ENCODE results near the gene TMEFF2.

The TMEFF2 gene

DNA sequence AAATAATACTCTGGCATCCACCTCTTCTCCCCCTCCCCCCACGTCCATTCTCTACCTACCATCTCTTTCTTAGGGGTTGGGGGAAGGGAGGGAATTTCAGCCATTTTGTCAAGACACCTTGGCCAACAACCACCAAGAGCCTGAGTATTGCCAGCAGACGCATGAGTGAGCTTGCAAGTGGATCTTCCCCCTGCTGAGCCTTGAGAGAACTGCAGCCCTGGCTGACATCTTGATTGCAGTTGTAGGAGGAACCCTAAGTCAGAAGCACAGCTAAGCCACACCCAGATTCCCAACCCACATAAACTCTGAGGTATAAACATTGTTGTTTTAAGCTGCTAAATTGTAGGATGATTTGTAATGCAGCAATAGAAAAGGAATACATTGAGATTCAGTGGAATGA, 165.6 kb downstream of the TMEFF2 start:
- Mint-ChIP-seq H3K36me3 (ENCODE audit: insufficient read depth) (peaks cover 3% of the 10 kb centered on the region), H3K27ac (no peak overlapping the region), H3K4me1 (ENCODE audit: low read depth in 2 of 2) (peaks cover 0 to 2% of the 10 kb centered on the region in 2 donors), H3K4me3 (no peak overlapping the region), H3K9me3 (no peaks in the 10 kb centered on the region), H3K27me3 (peaks cover 24 to 27% of the 10 kb centered on the region in 2 donors)
- DNase-seq: no peak
- ATAC-seq (replicated peaks): no peak

DNA sequence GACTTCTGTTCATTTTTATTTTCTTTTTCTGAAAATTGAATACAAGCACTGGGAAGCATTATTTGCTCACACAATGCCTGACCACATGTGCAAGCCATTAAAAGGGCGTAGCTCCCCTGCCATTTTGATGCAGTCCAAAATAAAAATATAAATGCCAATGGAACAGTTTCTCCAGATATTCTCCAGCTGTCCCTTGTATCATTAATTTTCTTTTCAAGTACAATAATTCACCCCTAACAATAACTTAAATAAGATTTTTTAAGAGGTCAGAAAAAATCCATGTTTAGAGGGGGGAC, 168.0 kb downstream of the TMEFF2 start:
- DNase-seq: no peak
- peaks cover 24 to 27% of the 10 kb centered on the region in 2 donors for H3K27me3 Mint-ChIP-seq
- H3K4me1 Mint-ChIP-seq (ENCODE audit: low read depth in 2 of 2): peaks cover 0 to 2% of the 10 kb centered on the region in 2 donors
- no peak for ATAC-seq (replicated peaks)
- peaks cover 5% of the 10 kb centered on the region for H3K36me3 Mint-ChIP-seq (ENCODE audit: insufficient read depth)
- H3K4me3 Mint-ChIP-seq: no peak overlapping the region
- H3K27ac Mint-ChIP-seq: no peak overlapping the region
- no peaks in the 10 kb centered on the region for H3K9me3 Mint-ChIP-seq

DNA sequence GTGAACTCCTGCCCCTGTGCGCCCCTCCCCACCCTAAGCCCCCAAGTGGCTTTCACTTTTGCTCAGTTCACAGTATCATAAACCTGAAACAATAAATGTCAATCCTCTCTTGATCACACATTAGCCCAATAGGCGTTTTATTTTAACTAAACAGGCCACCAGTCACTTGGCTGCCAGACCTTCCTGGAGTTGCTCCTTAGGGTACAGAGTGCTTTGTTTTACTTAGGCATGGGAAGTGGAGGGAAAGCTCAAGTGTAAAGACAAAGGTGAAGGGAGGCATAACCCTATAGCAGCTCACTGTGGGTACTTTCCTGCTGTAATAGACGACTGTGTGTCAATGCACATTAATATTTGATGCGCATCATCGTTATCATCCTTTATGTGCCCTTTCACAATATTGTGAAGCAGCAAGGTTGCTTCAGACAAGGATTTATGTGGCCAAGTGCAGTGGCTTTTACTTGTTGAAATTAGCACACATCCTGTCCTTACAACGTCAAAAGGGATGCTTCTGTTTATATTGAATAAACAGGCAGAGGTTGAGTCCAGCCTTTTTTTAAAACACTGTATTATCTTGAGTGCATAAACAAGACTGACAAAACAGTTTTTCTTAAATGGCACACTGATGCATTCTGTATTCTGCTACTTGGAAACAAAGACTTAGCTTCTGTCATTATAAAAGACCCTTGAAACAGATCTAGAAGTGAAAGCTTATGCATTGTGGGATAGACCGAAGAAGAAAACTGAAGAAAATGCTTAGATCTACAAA, 168.5 kb downstream of the TMEFF2 start:
- H3K36me3 Mint-ChIP-seq (ENCODE audit: insufficient read depth): peaks cover 5% of the 10 kb centered on the region
- DNase-seq (no peak), ATAC-seq (replicated peaks) (no peak)
- peaks cover 24 to 27% of the 10 kb centered on the region in 2 donors for H3K27me3 Mint-ChIP-seq
- H3K27ac Mint-ChIP-seq: no peak overlapping the region
- no peaks in the 10 kb centered on the region for H3K9me3 Mint-ChIP-seq
- H3K4me3 Mint-ChIP-seq: no peak overlapping the region
- H3K4me1 Mint-ChIP-seq (ENCODE audit: low read depth in 2 of 2): peaks cover 0 to 2% of the 10 kb centered on the region in 2 donors

DNA sequence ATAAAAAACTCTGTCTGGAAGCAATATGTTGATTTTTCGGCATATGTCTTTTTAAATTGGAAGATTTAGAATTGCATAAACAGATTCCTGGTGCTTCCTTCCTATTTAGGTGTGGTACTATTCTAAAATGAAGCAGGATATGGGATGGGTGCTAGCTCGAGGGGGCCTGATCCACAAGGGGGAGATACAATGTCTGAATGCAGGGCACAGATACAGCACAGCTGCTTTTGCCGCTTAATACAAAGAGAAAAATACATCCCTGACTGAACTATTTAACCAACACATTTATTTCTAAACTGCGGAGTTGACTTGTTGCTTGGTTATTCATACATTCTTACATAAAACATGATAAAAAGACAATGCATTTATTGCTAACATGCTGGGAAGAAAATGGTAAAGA, 169.1 kb downstream of the TMEFF2 start:
- Mint-ChIP-seq H3K36me3 (ENCODE audit: insufficient read depth) (peaks cover 5% of the 10 kb centered on the region), H3K4me3 (no peak overlapping the region), H3K4me1 (ENCODE audit: low read depth in 2 of 2) (peaks cover 0 to 2% of the 10 kb centered on the region in 2 donors), H3K27ac (no peak overlapping the region), H3K9me3 (no peaks in the 10 kb centered on the region), H3K27me3 (peaks cover 21 to 24% of the 10 kb centered on the region in 2 donors)
- ATAC-seq (replicated peaks): no peak
- no peak for DNase-seq

DNA sequence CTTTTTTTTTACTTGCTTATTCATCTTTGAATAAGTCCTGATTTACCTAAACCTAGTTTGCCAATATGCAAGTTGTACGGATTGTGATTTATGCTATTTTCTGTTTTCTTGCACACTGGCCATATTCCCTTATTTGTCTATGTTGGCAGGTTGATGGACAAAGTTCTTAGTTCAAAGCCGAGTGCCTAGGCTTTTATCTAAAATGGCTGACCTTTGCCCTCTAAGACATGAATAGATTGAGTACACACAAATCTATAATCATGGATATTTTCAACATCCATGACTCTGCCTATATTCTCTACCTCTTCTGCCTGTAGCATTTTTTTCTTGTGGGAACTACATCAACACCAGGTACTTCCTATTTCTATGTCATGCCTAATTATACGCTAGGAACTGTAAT, 171.7 kb downstream of the TMEFF2 start:
- no peak for DNase-seq
- H3K27ac Mint-ChIP-seq: no peak overlapping the region
- peaks cover under 1 to 10% of the 10 kb centered on the region in 2 donors for H3K27me3 Mint-ChIP-seq
- ATAC-seq (replicated peaks): no peak
- no peaks in the 10 kb centered on the region for H3K9me3 Mint-ChIP-seq
- no peak overlapping the region for H3K4me3 Mint-ChIP-seq
- no peaks in the 10 kb centered on the region for H3K4me1 Mint-ChIP-seq (ENCODE audit: low read depth in 2 of 2)
- peaks cover 5% of the 10 kb centered on the region for H3K36me3 Mint-ChIP-seq (ENCODE audit: insufficient read depth)

DNA sequence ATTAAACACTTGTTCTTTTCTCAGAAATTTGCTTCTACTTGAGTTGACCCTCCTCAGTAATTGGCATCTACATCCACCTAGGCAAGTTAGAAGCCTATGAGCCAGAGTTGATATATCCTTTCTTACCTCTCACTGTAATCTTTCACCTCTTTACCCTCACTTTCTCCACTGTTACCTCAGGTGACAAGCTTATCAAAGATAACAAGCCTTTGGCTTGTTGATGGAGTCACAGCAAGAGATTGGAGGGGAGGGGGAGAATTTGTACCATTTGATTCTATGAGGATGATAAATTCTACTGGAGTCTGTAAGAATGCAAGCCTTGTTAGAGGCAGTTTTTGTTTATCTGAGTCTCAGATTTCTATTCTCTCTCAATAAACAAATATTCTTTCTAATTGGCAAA, 176.9 kb downstream of the TMEFF2 start:
- no peaks in the 10 kb centered on the region for H3K27me3 Mint-ChIP-seq
- H3K4me1 Mint-ChIP-seq (ENCODE audit: low read depth in 2 of 2): no peaks in the 10 kb centered on the region
- no peak for DNase-seq
- H3K9me3 Mint-ChIP-seq: no peaks in the 10 kb centered on the region
- no peak overlapping the region for H3K27ac Mint-ChIP-seq
- no peak for ATAC-seq (replicated peaks)
- H3K36me3 Mint-ChIP-seq (ENCODE audit: insufficient read depth): peaks cover 2% of the 10 kb centered on the region
- no peak overlapping the region for H3K4me3 Mint-ChIP-seq

DNA sequence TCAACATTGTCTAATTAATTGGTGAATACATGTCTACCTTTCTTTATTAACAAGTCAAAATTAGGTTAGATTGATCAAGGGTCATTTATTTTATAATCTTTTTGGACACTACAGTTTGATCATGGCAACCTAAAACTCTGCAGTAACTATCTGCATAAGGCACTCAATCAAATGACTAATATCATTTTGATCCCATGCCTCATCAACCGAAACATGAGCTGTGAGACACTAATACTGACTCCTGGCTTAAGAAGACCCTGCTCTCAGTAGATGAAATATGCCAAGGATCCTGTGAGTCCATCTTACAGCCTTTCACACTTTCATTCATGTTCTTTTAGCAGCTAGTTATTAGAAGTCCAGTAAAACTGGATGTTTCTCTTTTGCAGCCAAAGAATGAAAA, 178.5 kb downstream of the TMEFF2 start:
- Mint-ChIP-seq H3K9me3 (no peaks in the 10 kb centered on the region), H3K4me1 (ENCODE audit: low read depth in 2 of 2) (no peaks in the 10 kb centered on the region), H3K27me3 (peaks cover 0 to 3% of the 10 kb centered on the region in 2 donors), H3K4me3 (no peak overlapping the region), H3K36me3 (ENCODE audit: insufficient read depth) (no peaks in the 10 kb centered on the region), H3K27ac (no peak overlapping the region)
- DNase-seq (no peak), ATAC-seq (replicated peaks) (no peak)

DNA sequence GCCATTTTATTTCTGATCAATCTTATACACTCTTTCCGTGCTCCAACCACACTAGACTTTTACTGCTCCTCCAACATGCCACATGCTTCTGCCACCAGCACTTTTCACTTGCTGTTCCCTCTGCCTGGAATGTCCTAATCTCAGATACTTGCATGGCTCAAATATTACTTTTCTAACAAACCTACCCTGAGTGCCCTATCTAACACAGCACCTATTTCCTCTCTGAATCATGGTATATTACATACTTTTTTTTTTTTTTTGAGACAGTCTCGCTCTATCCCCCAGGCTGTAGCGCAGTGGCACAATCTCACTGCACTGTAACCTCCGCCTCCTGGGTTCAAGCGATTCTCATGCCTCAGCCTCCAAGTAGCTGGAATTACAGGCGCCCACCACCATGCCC, 181.5 kb downstream of the TMEFF2 start:
- no peak overlapping the region for H3K4me3 Mint-ChIP-seq
- ATAC-seq (replicated peaks) (no peak), DNase-seq (no peak)
- peaks cover 0 to 24% of the 10 kb centered on the region in 2 donors for H3K27me3 Mint-ChIP-seq
- H3K36me3 Mint-ChIP-seq (ENCODE audit: insufficient read depth): no peaks in the 10 kb centered on the region
- H3K27ac Mint-ChIP-seq: no peak overlapping the region
- H3K4me1 Mint-ChIP-seq (ENCODE audit: low read depth in 2 of 2): no peaks in the 10 kb centered on the region
- no peaks in the 10 kb centered on the region for H3K9me3 Mint-ChIP-seq

DNA sequence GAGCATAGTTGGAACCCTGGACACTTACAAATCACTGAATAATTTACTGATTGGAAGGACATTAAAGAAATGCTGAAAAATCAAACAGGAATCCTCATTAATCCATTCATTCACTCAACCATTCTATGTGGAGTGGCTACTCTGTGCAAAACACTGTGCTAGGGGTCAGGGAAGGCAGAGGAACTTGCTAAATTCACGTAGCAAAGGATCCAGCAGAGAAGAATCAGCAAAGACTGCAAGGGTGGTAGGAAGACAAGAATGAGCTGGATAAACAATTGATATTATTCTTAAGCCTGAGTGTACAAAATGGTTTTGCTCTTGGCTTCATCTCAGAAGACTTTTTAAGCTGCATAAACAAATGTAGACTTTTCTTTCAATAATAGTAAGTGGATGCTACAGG, 183.5 kb downstream of the TMEFF2 start:
- H3K9me3 Mint-ChIP-seq: no peaks in the 10 kb centered on the region
- H3K27ac Mint-ChIP-seq: no peak overlapping the region
- no peak overlapping the region for H3K4me3 Mint-ChIP-seq
- no peak for ATAC-seq (replicated peaks)
- H3K27me3 Mint-ChIP-seq: peaks cover 0 to 37% of the 10 kb centered on the region in 2 donors
- DNase-seq: no peak
- H3K36me3 Mint-ChIP-seq (ENCODE audit: insufficient read depth): no peaks in the 10 kb centered on the region
- no peaks in the 10 kb centered on the region for H3K4me1 Mint-ChIP-seq (ENCODE audit: low read depth in 2 of 2)

DNA sequence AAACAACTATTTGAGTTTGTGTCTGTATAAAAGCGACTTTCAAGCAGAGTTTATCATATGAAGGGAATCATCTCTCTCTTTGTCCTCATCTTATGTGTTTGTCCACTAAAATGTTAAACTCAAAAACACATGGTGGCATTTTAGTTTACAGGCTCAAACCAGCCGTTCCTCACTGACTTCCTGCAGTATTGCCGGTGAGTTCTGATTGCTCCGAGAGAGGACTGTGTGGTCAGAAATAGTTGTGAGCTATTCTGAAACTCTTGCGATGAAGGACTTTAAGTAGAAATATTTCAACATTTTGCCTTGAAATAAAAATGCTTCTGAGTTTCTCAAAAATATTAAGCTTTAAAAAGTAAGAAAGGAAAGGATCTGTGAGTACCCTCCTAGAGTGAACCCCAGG, 184.7 kb downstream of the TMEFF2 start:
- H3K27me3 Mint-ChIP-seq: peaks cover 0 to 37% of the 10 kb centered on the region in 2 donors

DNA sequence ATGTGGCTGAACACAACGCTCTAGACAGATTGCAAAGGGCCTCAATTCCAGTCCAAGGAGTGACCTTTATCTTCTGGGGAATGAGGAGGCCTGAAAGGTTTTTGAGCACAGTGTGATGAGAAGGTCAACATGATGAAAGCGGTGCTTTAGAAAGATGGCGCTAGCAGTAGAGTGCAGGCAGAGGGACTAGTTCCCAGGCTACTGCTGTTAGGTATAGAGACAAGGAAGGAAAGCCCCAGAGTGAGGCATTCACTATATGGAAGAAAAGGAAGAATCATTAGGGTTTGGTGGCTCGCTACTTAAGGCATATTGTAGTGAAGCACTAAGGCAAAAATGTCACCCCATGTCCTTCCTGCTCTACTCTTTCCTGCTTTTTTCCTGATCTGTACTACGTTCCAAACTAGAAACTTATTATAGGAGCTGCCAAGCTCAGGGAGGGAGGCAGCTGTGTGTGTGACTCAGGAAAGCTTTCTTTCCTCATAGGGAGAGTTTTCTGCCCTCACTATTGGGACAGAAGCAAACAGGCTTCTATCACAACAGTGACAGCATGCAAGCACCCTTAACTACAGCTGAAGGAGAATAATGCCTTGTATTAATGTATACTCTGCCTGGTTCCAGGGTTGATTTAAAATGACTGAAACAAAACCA, 187.0 kb downstream of the TMEFF2 start:
- no peaks in the 10 kb centered on the region for H3K4me1 Mint-ChIP-seq (ENCODE audit: low read depth in 2 of 2)
- no peak overlapping the region for H3K4me3 Mint-ChIP-seq

More for the DNA sequence above, 184.7 kb downstream of the TMEFF2 start:
- Mint-ChIP-seq H3K27ac (no peak overlapping the region), H3K9me3 (no peaks in the 10 kb centered on the region), H3K4me3 (no peak overlapping the region), H3K4me1 (ENCODE audit: low read depth in 2 of 2) (no peaks in the 10 kb centered on the region), H3K36me3 (ENCODE audit: insufficient read depth) (no peaks in the 10 kb centered on the region)
- ATAC-seq (replicated peaks) (no peak), DNase-seq (no peak)

DNA sequence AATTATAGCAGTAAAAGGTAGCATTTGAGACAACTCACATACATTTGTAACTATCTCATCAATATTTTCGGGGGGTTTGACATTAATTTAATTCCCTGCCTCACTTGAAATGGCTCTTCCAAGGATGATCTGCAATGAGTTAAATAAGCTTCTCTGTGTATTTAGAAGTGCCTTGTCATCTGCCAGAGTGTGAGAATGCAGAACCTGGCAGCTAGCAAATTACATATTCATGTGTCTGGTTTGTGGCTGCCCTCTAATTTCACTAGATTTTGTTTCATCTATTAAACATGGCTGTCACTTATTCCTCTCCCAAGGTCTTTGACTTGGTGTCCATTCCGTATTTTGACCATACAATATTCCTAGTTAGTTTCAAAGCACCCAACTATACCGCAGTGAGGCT, 189.5 kb downstream of the TMEFF2 start:
- Mint-ChIP-seq H3K27ac (no peak overlapping the region), H3K36me3 (ENCODE audit: insufficient read depth) (peaks cover 3% of the 10 kb centered on the region), H3K9me3 (no peaks in the 10 kb centered on the region), H3K4me1 (ENCODE audit: low read depth in 2 of 2) (no peaks in the 10 kb centered on the region), H3K4me3 (no peak overlapping the region), H3K27me3 (peaks cover 22 to 35% of the 10 kb centered on the region in 2 donors)
- ATAC-seq (replicated peaks) (no peak), DNase-seq (no peak)

More for the DNA sequence above, 187.0 kb downstream of the TMEFF2 start:
- no peak overlapping the region for H3K27ac Mint-ChIP-seq
- peaks cover 3% of the 10 kb centered on the region for H3K36me3 Mint-ChIP-seq (ENCODE audit: insufficient read depth)
- H3K9me3 Mint-ChIP-seq: no peaks in the 10 kb centered on the region
- DNase-seq (no peak), ATAC-seq (replicated peaks) (no peak)
- H3K27me3 Mint-ChIP-seq: peaks cover 11 to 41% of the 10 kb centered on the region in 2 donors

DNA sequence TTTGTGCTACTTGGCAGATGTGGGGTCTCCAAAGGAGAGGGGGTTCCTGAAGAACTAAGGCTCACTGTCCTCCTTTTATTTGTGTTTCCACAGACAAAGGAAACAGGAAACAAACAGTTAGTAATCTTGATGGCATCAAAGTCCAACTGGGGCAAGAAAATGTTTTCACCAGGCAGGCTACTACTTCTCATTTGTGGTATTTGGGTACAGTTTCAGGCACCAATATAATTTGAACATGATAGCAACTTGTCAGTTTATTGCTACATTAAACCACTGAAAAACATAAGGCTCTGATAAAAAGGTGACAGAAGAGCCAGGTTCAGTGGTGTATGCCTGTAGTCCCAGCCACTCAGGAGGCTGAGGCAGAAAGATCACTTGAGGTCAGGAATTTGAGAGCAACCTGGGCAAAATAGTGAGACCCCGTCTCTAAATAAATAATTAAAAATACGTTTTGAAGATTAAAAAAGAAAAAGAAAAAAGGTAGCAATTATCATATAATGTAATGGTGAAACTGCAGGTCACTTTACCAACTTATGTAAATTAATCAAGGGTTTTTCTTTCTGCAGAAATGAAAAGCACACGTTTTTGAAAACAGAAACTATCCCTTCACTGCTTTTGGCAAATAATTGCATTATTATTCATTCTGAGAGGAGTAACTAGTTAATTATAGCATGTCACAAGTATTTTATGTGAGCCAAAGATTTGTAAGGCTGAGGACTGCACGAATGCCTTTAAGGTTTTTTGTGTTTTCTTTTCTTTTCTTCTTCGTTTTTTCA, 190.4 kb downstream of the TMEFF2 start:
- no peak for DNase-seq
- no peak for ATAC-seq (replicated peaks)
- peaks cover 3% of the 10 kb centered on the region for H3K36me3 Mint-ChIP-seq (ENCODE audit: insufficient read depth)
- H3K27ac Mint-ChIP-seq: no peak overlapping the region
- H3K27me3 Mint-ChIP-seq: peaks cover 23 to 37% of the 10 kb centered on the region in 2 donors
- H3K4me3 Mint-ChIP-seq: no peak overlapping the region
- H3K4me1 Mint-ChIP-seq (ENCODE audit: low read depth in 2 of 2): no peaks in the 10 kb centered on the region
- H3K9me3 Mint-ChIP-seq: no peaks in the 10 kb centered on the region

DNA sequence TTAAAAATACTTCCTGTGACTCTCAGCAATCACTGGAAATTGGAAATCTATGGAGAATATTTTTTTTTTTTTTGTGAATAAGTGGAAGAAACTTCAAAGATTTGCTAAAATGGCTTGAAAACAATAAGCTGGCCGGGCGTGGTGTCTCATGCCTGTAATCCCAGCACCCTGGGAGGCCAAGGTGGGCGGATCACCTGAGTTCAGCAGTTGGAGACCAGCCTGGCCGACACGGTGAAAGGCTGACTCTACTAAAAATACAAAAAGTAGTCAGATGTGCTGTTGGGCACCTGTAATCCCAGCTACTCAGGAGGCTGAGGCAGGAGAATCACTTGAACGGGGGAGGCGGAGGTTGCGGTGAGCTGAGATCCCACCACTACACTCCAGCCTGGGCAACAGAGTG, 192.3 kb downstream of the TMEFF2 start:
- ATAC-seq (replicated peaks): no peak
- no peak overlapping the region for H3K27ac Mint-ChIP-seq
- peaks cover 26 to 30% of the 10 kb centered on the region in 2 donors for H3K27me3 Mint-ChIP-seq
- peaks cover 3% of the 10 kb centered on the region for H3K36me3 Mint-ChIP-seq (ENCODE audit: insufficient read depth)
- H3K9me3 Mint-ChIP-seq: no peaks in the 10 kb centered on the region
- no peak for DNase-seq
- H3K4me1 Mint-ChIP-seq (ENCODE audit: low read depth in 2 of 2): no peaks in the 10 kb centered on the region
- no peak overlapping the region for H3K4me3 Mint-ChIP-seq

Measured in effector memory CD8-positive, alpha-beta T cell (primary cell).